Kidney glomerular epithelial cell (primary cell): ENCODE data around the gene TLCD3A.
"Not testable (repeated sequence)": the region's sequence is repeated elsewhere in the genome, so short reads cannot be mapped to it uniquely, and the experiment has no call there.

ENCODE experiments used
- DNase-seq: peaks from one replicate; lab custom pipeline; 2025; lab: John Stamatoyannopoulos, UW

TLCD3A gene

GRCh38 chr17:732067-732901 is at the start of gene TLCD3A:
Gene TLCD3A (plus strand): TSS chr17:732596. CDS start chr17:732648, 52 bp downstream.
- peak; percentile 23 for DNase-seq

DNA sequence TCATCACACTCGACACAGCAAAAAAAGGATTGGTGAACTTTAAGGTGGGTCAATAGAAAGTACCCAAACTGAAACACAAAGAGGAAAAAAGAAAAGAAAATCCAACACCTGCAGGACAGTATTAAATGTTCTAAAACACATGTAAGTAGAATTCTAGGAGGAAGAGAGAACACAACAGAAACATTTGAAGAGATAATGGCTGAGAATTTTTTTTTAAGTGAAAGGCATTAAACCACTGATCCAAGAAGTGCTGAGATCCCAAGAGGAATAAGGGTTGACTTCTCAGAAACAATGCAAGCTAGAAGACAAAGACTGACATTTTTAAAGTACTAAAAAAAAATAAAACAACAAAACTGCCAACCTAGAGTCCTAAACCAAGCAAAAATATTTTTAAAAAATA is 49.4 kb upstream of the TLCD3A start:
- no peak for DNase-seq

GRCh38 chr17:683499-684254 is 48.7 kb upstream of the TLCD3A start:
- DNase-seq: no peak

DNA sequence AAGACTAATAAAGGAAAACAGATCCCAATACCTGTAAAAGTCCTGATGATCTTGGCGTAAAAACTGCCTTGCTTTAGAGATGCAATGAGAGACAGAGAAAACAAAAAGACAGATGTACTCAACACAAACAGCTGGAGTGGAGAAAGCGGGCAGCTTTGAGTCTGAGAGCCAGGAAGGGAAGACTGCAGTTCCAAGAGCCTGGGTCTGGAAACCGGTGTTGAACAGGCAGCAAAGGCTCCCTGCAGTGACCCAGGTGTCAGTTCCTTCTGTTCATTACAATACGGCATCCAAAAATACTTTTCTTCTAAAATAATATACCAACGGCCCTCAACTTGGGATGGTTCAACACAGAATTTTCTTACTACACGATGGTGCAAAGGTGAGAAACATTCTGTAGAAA is 47.4 kb upstream of the TLCD3A start:
- DNase-seq: no peak

DNA sequence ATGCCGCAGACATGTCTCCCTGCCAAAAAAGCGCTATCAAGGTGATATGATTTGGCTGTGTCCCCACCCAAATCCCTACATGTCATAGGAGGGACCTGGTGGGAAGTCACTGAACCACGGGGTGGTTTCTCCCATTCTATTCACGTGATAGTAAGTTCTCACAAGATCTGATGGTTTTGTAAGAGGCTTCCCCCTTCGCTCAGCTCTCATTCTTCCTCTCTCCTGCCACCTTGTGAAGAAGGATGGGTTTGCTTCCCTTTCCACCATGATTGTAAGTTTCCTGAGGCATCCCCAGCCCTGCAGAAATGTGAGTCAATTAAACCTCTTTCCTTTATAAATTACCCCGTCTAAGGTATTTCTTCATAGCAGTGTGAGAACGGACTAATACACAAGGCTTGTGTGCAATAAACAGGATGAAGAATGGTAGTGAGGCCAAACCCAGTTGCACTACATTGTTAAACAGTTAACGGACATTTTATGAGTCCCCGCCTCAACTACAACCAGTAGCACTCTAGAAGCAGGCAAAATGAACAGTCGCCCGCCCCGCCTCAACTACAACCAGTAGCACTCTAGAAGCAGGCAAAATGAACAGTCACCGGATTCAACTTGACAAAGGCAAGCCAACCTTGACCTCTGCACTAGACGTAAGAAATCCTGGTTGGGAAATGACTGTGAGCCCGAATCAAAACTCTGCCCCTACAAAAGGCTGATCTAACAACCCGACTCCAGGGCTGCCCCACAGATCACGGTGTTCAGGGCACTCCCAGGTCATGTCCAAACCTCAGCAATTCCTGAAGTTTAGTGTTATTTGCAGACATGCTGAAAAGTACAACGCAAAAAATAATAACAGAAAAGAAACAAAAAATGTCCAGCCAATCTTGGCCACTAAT is 44.1 kb upstream of the TLCD3A start:
- DNase-seq: no peak

- no peak for DNase-seq
These were observed 42.7 kb upstream of the TLCD3A start for GRCh38 chr17:689556-690275.

- DNase-seq: no peak
These were observed 42.0 kb upstream of the TLCD3A start for GRCh38 chr17:690361-690760.

DNA sequence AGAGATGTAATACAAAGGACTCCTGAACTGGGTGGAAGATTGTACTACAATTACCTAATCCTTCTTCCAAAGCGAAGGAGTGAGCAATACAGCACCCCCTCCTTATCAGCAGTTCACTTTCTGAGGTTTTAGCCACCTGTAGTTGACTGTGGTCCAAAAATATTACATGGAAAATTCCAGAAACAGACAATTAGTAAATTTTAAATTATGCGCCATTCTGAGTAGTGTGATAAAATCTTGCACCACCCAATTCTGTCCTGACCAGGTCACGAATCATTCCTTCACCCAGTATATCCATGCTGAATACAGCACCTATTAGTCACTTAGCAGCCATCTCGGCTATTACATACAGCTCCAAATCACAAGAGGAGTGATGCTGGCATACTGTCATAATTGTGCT is 41.0 kb upstream of the TLCD3A start:
- peak; percentile 71 for DNase-seq

GRCh38 chr17:692116-692515 is 40.3 kb upstream of the TLCD3A start:
- DNase-seq: peak; percentile 75

DNA sequence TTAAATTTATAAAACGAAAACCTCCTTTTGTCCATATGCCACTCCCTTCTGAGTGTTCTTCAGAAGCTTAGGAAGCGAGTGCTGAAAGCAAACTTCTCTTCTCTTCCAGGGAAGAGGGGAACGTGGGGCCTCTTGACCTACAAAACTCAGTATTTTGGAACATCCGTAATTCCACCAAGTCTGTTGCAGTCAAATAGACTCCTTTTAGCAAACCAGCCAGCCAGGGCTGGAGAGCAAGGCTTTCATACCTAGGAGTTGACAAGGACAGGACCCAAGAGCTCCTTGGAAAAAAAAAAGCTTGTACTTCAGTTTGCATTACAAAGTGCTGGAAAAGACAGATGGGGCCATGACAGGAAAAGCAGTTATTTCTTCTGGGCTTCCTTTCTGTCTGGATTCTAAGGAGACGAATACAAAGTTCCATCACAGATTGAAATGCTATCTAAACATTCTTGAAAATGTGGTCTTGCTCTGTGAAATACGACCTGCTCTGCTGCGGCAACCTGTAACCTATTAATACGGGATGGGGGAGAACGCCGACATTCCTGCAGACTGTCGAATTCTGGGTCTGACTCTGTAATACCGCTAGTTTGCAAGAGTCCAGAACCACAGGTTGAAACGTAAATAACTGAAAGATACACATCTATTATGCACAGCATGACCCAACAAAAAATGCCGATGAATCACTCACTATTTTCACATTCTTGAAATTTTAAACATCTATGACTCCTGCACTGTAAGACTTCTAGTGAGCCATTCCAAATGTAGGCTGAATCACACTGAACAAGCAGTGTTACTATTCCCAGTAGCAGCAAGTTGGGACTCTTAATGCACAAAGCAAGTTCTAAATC is 38.4 kb upstream of the TLCD3A start:
- peak; percentile 99 for DNase-seq

- DNase-seq: no peak
These were observed 36.0 kb upstream of the TLCD3A start for GRCh38 chr17:696369-696768.

DNA sequence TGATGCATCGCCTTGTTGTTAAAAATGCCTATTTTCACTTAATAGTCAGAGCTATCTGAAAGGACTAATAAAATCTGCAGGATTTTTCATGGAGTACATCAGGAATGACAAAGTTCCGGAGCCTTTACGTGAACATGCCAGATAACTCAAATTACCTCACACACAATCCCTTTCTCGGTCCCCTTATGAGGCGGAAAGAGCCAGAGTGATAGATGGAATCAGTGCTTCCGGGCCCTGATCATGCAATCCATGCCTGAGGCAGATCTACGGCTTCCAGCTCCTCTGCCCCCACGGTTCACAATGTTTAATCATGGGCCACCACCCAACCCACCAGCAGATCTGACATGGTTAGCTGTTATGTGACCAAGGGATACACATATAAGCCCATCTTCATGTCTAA is 34.7 kb upstream of the TLCD3A start:
- DNase-seq: no peak

DNA sequence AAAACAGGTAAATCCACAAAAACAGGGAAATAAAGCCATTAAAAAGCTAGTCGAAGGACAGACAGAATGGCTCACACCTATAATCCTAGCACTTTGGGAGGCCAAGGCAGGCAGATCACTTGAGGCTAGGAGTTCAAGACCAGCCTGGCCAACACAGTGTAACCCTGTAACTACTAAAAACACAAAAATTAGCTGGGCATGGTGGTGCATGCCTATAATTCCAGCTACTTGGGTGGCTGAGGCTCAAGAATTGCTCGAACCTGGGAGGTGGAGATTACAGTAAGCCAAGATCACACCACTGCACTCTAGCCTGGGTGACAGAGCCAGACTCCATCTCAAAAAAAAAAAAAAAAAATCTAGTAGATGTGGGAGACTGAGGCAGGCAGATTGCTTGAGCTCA is 34.3 kb upstream of the TLCD3A start:
- DNase-seq: not testable (repeated sequence)

- DNase-seq: no peak
These were observed 33.1 kb upstream of the TLCD3A start for GRCh38 chr17:699345-699744.

DNA sequence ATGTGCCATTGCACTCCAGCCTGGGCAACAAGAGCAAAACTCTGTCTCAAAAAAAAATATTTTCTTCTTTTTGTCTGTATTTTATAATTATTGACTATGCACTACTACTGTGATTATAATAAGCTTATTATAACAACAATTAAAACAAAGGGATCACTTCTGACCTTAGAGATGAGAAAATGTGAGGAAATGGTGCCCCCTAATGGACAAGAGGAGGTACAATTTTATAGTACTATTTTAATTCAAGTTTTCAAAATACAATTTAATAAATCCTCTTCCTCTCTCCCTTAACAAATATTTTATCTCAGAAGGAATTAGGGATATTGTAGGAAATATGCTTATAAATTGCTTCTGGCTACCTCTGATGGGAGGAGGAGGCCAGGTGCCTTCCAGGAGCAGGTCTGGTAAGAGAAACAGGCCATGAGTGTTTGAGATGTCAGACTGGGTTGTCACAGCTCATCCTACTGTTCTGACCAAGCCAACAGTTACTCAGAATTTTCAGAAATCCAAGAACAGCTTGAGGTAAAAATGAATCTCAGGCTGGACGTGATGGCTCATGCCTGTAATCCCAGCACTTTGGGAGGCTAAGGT is 31.8 kb upstream of the TLCD3A start:
- peak; percentile 5 for DNase-seq

GRCh38 chr17:703081-703875 is 29.1 kb upstream of the TLCD3A start:
- DNase-seq: no peak

GRCh38 chr17:704111-704864 is 28.1 kb upstream of the TLCD3A start:
- DNase-seq: no peak

GRCh38 chr17:705011-705410 is 27.4 kb upstream of the TLCD3A start:
- no peak for DNase-seq

- DNase-seq: no peak
These were observed 26.5 kb upstream of the TLCD3A start for GRCh38 chr17:705863-706262.
